ENCODE data around the gene ABCC6. TPM values are rescaled to one million over a fixed set of nuclear protein-coding genes. Genes with fewer than 3 reads are reported as not detected.

ABCC6 gene
- total RNA-seq, 1 experiment from 2014 or later = 3.9 TPM

- DNase-seq (ENCODE audit: low read depth) = no peak
These were observed 81.4 kb downstream of the ABCC6 start for GRCh38 chr16:16141784-16142396.

DNA sequence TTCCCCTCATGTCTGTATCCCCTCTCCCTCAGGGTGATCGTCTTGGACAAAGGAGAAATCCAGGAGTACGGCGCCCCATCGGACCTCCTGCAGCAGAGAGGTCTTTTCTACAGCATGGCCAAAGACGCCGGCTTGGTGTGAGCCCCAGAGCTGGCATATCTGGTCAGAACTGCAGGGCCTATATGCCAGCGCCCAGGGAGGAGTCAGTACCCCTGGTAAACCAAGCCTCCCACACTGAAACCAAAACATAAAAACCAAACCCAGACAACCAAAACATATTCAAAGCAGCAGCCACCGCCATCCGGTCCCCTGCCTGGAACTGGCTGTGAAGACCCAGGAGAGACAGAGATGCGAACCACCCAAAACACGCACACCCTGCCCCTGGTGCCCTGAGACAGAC, 82.2 kb downstream of the ABCC6 start:
- DNase-seq (ENCODE audit: low read depth) = no peak

DNA sequence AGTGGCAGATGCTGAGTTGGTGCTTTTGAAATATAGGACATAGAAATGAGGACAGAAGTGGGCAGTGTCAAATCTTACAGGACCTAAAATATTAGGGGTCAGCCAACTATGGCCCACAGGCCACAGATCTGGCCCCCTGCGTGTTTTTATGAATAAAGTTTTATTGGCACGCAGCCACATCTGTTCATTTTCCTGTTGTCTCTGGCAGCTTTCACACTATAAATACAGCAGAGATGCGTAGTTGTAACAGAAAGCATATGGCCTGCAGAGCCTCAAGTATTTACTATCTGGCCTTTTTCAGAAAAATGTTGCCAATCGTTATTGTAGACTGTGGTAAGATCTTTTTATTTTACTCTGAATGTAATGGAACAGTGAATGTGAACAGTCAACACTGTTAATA, 82.8 kb downstream of the ABCC6 start:
- DNase-seq (ENCODE audit: low read depth) = no peak

DNA sequence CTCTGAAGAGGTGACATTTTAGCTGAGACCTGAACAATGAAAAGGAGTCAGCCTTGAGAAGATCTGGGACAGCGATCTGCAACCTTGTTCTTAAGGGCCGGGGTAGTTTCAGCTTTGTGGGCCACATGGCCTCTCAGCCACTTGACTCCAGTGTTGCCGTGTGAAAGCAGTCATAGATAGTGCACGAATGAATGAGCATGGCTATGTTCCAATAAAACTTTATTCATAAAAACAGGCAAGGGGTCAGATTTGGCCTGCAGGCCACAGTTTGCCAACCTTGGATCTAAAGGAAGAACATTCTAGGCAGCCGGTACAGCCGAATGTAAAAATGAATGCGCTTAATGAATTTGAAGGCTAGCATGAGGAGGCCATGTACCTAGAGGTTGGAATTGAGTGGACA, 83.5 kb downstream of the ABCC6 start:
- no peak for DNase-seq (ENCODE audit: low read depth)

- no peak for DNase-seq (ENCODE audit: low read depth)
These were observed 84.2 kb downstream of the ABCC6 start for GRCh38 chr16:16139061-16139460.

DNA sequence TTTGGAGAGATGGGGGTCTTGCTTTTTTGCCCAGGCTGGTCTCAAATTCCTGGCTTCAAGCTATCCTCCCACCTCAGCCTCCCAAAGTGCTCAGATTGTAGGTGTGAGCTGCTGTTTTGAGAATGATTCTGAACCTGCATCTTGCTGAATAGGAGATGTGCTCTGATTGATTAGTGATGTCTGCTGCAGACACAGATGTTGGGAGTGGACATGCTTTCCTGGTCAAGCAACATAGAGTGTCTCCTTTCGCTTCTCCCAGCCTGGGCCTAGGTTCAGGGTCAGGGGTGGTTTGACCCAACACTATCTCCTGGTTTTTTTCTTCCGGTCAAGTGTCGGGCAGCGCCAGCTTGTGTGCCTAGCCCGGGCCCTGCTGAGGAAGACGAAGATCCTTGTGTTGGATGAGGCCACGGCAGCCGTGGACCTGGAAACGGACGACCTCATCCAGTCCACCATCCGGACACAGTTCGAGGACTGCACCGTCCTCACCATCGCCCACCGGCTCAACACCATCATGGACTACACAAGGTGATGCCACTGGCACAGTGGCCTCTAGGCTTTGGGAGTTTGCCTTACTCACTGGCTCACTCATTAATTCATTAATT, 85.2 kb downstream of the ABCC6 start:
- DNase-seq (ENCODE audit: low read depth) = no peak

DNA sequence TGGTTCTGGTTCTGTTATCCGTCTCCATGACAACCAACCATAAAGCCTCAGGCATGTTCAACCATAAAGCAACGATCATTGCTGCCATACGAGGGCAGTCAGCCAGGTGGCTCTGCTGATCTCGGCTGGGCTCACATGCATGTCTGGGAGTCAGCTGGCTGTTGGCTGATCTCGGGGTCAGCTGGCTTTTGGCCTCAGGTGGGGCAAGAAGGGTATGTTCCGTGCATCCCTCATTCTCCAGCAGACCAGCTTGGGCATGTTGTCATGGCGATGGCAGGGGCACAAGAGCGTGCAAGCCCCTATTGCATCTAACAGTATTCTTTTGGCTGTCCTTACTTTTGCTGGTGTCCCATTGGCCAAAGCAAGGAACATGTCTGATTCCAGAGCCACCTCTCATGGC, 86.2 kb downstream of the ABCC6 start:
- DNase-seq (ENCODE audit: low read depth) = peak; percentile 28

DNA sequence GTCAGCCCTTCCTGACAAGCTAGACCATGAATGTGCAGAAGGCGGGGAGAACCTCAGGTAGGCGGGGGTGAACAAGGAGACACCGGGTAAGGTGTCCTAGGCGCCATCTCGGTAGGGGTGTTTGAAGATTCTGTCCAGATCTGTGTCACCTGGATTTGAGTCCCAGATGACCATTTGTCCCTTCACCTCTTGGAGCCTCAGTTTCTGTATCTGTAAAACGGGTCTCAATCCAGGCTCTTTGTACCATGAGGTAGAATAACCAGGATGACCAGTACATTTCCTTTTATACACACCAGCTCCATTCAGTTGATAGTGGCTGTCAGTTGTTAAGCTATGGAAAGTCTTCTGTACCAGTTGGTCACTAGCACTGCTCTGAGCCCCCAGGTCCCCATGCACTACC, 86.7 kb downstream of the ABCC6 start:
- no peak for DNase-seq (ENCODE audit: low read depth)

- DNase-seq (ENCODE audit: low read depth) = no peak
These were observed 89.2 kb downstream of the ABCC6 start for GRCh38 chr16:16133943-16134604.

DNA sequence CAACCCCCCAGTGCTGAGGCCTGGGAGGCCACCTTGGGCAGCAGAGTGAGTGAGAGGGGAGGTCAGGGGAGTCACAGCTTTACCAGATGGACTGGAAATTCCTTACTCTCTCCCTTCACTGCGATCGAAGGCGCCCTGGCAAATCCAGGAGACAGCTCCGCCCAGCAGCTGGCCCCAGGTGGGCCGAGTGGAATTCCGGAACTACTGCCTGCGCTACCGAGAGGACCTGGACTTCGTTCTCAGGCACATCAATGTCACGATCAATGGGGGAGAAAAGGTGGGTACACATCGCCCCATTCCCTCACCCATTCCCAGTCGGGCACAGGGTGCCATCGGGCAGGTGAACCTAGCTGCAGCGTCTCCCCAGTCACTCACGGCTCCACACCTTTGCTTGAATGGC, 91.6 kb downstream of the ABCC6 start:
- no peak for DNase-seq (ENCODE audit: low read depth)

DNA sequence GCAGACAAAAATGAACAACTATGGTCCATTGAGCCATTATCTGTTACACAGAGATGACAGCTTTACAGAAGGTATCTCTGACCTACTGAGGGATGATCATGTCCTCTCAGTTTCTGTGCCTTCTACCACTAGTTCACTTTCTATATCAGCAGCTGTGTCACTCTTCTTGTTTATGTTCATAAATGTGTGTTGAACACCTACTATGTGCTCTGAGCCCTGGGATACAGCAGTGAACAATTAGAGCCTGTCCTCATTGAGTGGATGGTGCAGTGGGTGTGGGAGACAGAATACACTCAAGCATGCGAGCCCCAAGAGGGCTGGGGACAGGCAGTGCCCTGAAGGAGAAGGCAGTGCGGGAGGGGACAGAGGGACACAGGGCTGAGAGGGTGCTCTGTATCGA, 92.1 kb downstream of the ABCC6 start:
- DNase-seq (ENCODE audit: low read depth) = no peak

DNA sequence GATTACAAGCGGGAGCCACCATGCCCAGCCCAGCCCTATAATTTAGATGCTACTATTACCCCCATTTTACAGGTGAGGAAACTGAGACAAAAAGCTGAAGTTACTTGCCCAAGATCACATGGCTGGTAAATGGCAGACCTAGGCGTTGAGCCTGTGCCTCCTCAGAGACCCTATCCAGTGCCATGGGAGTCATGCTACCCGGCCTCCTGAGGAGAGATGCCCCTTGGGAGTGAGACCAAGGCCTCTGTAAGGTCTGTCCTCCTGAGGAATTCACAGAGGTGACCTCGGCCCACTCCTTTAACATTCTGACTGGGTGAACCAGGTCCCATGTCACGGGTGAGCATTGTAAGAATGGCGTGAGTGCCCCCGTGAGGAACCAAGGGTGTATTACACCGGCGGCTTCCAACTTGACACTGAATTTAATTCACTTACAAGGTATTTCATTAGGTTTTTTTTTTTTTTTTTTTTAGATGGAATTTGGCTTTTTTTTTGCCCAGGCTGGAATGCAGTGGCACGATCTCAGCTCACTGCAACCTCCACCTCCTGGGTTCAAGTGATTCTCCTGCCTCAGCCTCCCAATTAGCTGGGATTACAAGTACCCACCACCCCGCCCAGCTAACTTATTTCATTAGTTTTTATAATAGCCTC, 95.7 kb downstream of the ABCC6 start:
- DNase-seq (ENCODE audit: low read depth) = peak; percentile 71

- no peak for DNase-seq (ENCODE audit: low read depth)
These were observed 96.4 kb downstream of the ABCC6 start for GRCh38 chr16:16126896-16127295.

- no peak for DNase-seq (ENCODE audit: low read depth)
These were observed 98.3 kb downstream of the ABCC6 start for GRCh38 chr16:16124974-16125373.

DNA sequence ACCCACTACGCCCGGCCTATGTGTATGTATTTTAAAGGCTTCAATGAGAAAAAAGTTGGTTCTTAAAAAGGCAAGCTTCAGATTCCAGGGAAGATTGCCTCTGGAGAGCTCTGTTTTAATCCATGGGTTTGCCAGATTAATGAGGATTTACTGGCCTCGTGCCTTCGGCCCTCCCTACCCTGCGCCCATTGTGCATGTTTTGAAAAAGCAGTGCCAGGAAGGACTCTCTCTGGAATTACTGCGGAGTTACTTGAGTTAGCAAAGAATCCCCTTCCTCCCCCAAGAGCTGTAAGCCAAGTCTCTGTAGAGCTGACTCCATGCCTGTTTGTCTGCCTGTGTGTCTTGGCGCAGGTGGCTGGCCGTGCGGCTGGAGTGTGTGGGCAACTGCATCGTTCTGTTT, 98.9 kb downstream of the ABCC6 start:
- no peak for DNase-seq (ENCODE audit: low read depth)

DNA sequence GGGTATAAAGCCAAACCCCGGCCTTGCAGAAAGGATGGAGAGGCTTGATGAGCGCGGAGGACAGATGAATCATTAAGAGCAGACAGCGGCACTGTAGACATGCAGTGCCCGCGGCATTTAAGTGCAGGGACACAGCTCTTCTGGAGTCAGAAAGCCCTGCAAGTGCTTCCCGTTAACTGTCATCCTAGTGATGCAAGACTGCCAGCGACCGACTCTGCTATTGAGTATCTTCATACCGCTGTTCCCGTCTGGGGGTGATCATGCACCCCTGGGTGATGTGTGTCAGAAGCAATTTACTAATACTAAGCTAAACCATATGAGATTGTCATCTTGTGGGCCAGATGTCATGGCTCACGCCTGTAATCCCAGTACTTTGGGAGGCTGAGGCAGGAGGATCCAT, 101.0 kb downstream of the ABCC6 start:
- no peak for DNase-seq (ENCODE audit: low read depth)

- DNase-seq (ENCODE audit: low read depth) = no peak
These were observed 102.0 kb downstream of the ABCC6 start for GRCh38 chr16:16121185-16121727.

- no peak for DNase-seq (ENCODE audit: low read depth)
These were observed 102.7 kb downstream of the ABCC6 start for GRCh38 chr16:16120382-16121184.

DNA sequence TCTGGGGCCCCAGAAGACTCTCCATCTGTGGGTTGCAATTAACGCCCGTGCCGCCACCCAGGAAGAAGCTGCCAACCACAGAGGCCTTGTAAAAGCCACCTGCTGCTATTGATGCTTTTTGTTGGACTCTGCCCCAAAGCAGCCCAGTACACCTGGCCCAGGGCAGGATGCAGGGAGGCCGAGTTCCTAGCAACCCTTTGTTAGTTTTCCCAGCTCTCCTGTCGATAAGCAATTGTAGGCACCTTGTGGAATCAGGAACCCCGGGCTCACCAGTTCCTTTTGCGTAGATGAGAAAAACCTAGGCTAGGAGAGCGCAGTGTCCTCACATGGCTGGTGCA, 103.3 kb downstream of the ABCC6 start:
- DNase-seq (ENCODE audit: low read depth) = no peak

GRCh38 chr16:16118337-16118736, 105.0 kb downstream of the ABCC6 start:
- DNase-seq (ENCODE audit: low read depth) = peak; percentile 18

DNA sequence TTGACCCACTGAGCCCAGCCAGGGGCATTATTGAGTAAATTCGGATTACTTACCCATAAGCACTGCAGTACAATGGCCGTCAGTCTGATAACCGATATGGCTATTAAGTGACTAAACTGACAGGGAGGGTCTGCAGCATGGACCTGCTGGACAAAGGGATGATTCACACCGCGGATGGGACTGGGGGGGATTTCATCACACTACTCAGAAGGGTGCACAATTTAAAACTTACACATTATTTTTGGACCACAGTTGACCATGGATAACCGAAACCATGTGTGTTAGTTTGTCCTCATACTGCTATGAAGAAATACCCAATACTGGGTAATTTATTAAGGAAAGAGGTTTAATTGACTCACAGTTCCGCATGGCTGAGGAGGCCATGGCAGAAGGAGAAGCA, 106.5 kb downstream of the ABCC6 start:
- DNase-seq (ENCODE audit: low read depth) = no peak

DNA sequence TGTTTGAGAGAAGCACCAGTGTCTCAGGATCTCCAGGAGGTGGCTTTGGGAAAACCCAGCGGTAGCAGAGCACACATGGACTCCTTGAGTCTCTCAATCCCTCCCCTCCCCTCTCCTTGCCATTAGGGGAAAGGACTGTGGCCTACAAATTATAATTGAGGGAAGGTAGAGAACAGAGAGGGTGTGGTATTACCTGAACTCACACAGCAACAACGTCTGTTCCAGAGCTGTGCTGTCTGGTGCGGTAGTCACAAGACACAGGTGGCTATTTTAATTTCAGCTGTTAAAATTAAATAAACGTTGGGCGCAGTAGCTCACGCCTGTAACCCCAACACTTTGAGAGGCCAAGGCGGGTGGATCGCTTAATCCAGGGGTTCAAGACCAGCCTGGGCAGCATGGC, 110.2 kb downstream of the ABCC6 start:
- DNase-seq (ENCODE audit: low read depth) = no peak

All from M059J (cell line).